ENCODE measurements around the gene ARL15.

DNA sequence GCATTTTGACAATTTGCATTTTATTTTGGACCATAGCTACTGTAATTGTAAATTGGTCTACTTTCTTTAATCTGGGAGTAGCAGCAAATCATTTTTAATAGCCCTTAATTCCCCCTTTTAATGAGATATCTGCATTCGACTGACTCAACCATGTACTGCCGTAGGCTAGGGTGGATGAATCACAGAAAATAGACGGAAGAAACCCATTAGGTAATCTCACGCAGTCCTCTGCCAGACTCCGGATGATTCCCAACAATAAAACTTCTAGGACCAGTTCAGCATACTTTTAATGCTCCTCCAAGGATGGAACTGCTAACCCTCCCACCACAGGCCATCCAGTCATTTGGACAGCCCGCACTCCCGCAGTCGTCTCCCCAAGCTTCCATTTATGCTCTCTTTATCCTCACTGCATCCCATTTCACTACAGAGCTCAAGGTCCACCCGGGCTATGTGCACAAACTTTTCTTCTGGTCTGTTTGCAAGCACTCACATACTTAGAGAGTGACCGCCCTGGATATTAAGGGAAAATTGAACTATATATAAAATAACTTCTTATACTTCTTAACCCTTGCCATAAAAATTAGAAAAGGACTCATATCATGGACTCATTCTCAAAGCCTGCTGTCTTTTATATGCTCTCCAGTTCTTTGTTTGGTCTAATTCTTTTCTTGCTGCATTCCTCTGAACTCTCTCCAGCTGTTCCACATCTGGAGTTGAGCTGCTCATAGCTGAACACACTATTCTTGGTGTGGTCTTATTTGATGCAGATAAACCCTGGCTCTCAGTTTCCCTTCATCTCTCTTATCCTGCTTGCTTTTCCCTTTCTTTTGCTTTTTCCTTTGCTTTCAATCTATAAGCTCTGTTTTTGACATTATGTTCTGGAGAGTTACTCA is 326.6 kb downstream of the ARL15 start:
- TF ChIP-seq, protein P1, sequence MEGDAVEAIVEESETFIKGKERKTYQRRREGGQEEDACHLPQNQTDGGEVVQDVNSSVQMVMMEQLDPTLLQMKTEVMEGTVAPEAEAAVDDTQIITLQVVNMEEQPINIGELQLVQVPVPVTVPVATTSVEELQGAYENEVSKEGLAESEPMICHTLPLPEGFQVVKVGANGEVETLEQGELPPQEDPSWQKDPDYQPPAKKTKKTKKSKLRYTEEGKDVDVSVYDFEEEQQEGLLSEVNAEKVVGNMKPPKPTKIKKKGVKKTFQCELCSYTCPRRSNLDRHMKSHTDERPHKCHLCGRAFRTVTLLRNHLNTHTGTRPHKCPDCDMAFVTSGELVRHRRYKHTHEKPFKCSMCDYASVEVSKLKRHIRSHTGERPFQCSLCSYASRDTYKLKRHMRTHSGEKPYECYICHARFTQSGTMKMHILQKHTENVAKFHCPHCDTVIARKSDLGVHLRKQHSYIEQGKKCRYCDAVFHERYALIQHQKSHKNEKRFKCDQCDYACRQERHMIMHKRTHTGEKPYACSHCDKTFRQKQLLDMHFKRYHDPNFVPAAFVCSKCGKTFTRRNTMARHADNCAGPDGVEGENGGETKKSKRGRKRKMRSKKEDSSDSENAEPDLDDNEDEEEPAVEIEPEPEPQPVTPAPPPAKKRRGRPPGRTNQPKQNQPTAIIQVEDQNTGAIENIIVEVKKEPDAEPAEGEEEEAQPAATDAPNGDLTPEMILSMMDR (IDR thresholded peaks at IDR 0.05): no peak
- TF ChIP-seq POLR2A (IDR thresholded peaks at IDR 0.05): no peak
